Neuronal stem cell (in vitro differentiated cells): Measurements from ENCODE around the gene C10orf71.

Experiments
- DNase-seq: peaks from one replicate; pipeline ENCODE4 v3.0.0-alpha.2; 2013; ENCODE audit warnings: low spot score
- H2AFZ ChIP-seq: one replicate; pipeline ENCODE4 v1.6.1; 2013; ENCODE audit warnings: mild to moderate bottlenecking, low read length, inconsistent platforms
- H2AK5ac ChIP-seq: 2 replicates; pipeline ENCODE4 v1.6.1; 2013; ENCODE audit warnings: low read depth, mild to moderate bottlenecking, inconsistent platforms, low read length, moderate library complexity, mixed read lengths
- H2BK120ac ChIP-seq: 2 replicates; pipeline ENCODE4 v1.6.1; 2013; ENCODE audit warnings: low read depth, mild to moderate bottlenecking, inconsistent platforms, low read length, moderate library complexity, mixed read lengths
- H2BK12ac ChIP-seq: one replicate; pipeline ENCODE4 v1.6.1; 2013; ENCODE audit warnings: low read length, inconsistent platforms
- H2BK15ac ChIP-seq: 2 replicates; pipeline ENCODE4 v1.6.1; 2013; ENCODE audit warnings: mild to moderate bottlenecking, low read length, inconsistent platforms, mixed read lengths
- H2BK5ac ChIP-seq: one replicate; pipeline ENCODE4 v1.6.1; 2013; ENCODE audit warnings: inconsistent platforms, mild to moderate bottlenecking, low read length, moderate library complexity
- H3K14ac ChIP-seq: one replicate; pipeline ENCODE4 v1.6.1; 2013; ENCODE audit warnings: low read length, inconsistent platforms
- H3K18ac ChIP-seq: 2 replicates; pipeline ENCODE4 v1.6.1; 2013; ENCODE audit warnings: low read length, inconsistent platforms
- H3K23ac ChIP-seq: 2 replicates; pipeline ENCODE4 v1.6.1; 2013; ENCODE audit warnings: low read depth, mild to moderate bottlenecking, mixed read lengths, low read length, inconsistent platforms; ENCODE audit not compliant: poor library complexity
- H3K27ac ChIP-seq: replicated peaks from 3 replicates; pipeline ENCODE4 v1.5.1; 2013; ENCODE audit warnings: low read length, inconsistent platforms
- H3K27me3 ChIP-seq, 3 experiments: 2 replicates each; pipeline ENCODE4 v1.6.1; 2013; ENCODE audit warnings: low read length in 3 of 3, mild to moderate bottlenecking in 2 of 3, inconsistent platforms in 1 of 3, low read depth in 1 of 3, mixed read lengths in 1 of 3, moderate library complexity in 1 of 3; ENCODE audit not compliant: control insufficient read depth in 3 of 3, insufficient read depth in 3 of 3
- H3K36me3 ChIP-seq, 2 donors: replicated peaks in 1 of 2; 2 replicates each; pipeline ENCODE4 v1.6.1; 2013; ENCODE audit warnings: low read length in 2 of 2; ENCODE audit not compliant: control insufficient read depth in 2 of 2, insufficient read depth in 2 of 2
- H3K4ac ChIP-seq: 2 replicates; pipeline ENCODE4 v1.6.1; 2013; ENCODE audit warnings: inconsistent platforms, mild to moderate bottlenecking, low read length, moderate library complexity
- H3K4me1 ChIP-seq, 2 donors: 1 replicate in 1 of 2; 2 replicates in 1 of 2; pipeline ENCODE4 v1.6.1; 2013; ENCODE audit warnings: low read length in 2 of 2, low read depth in 1 of 2; ENCODE audit not compliant: control insufficient read depth in 2 of 2, insufficient read depth in 1 of 2
- H3K4me2 ChIP-seq: one replicate; pipeline ENCODE4 v1.6.1; 2013; ENCODE audit warnings: mild to moderate bottlenecking, low read length, inconsistent platforms; ENCODE audit not compliant: insufficient read depth, poor library complexity, severe bottlenecking
- H3K4me3 ChIP-seq, 2 donors: 2 replicates each; pipeline ENCODE4 v1.5.1; 2013; ENCODE audit warnings: low read length in 2 of 2, mild to moderate bottlenecking in 2 of 2, inconsistent platforms in 1 of 2, moderate library complexity in 1 of 2
- H3K79me1 ChIP-seq: one replicate; pipeline ENCODE4 v1.6.1; 2013; ENCODE audit warnings: low read depth, mild to moderate bottlenecking, inconsistent platforms, low read length, moderate library complexity
- H3K9ac ChIP-seq: one replicate; pipeline ENCODE4 v1.6.1; 2013; ENCODE audit warnings: mild to moderate bottlenecking, low read depth, low read length, inconsistent platforms; ENCODE audit not compliant: poor library complexity
- H3K9me3 ChIP-seq, 2 donors: replicated peaks in 1 of 2; 2 replicates each; pipeline versions ENCODE3 to v1.6.1; 2013; ENCODE audit warnings: low read length in 2 of 2, mild to moderate bottlenecking in 2 of 2, inconsistent platforms in 1 of 2, low read depth in 1 of 2, mixed read lengths in 1 of 2, moderate library complexity in 1 of 2; ENCODE audit not compliant: control insufficient read depth in 2 of 2, insufficient read depth in 1 of 2
- H4K8ac ChIP-seq: one replicate; pipeline ENCODE4 v1.6.1; 2013; ENCODE audit warnings: low read depth, mild to moderate bottlenecking, inconsistent platforms, low read length, moderate library complexity
- H4K91ac ChIP-seq: one replicate; pipeline ENCODE4 v1.6.1; 2013; ENCODE audit warnings: low read length, low read depth, mild to moderate bottlenecking, inconsistent platforms; ENCODE audit not compliant: poor library complexity
- WGBS, 2 donors: extraction: QIAGEN DNeasy Blood & Tissue Kit; methylation state at CpG; one replicate each; pipeline ENCODE4 v1.1.7; 2013; ENCODE audit warnings: missing lambda C conversion rate in 2 of 2, mixed read lengths in 1 of 2; ENCODE audit not compliant: insufficient read length in 2 of 2, insufficient replicate concordance in 1 of 2; ENCODE audit errors: extremely low coverage in 2 of 2; 5-methylcytosine and 5-hydroxymethylcytosine counted together

C10orf71 gene

DNA sequence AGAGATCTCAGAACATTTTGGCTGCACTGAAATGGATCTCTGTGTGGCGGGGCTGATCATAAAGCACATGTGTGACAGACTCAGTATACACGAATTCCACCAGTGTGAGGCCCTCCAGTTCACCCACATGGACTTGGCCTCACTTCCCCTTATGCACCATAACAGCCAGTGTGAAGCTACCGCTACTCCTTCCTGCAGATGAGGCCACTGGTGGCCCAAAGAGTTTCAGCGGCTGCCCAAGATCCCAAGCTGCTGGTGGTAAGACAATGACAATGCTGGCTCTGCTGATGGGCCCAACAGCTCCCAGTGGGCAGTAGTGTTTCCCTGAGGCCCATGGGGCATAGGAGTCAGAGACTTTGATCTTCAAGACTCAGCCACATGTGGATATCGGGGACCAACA lies 21.0 kb upstream of the C10orf71 start:
- peaks cover 0 to 13% of the 10 kb centered on the region in 2 donors for H3K4me1 ChIP-seq
- H3K4ac ChIP-seq = no peak overlapping the region
- no peak overlapping the region for H2AFZ ChIP-seq
- no peak overlapping the region for H2BK120ac ChIP-seq
- no peaks in the 10 kb centered on the region for H3K9me3 ChIP-seq
- H2BK15ac ChIP-seq = no peak overlapping the region
- H3K14ac ChIP-seq = no peak overlapping the region
- no peak overlapping the region for H2BK12ac ChIP-seq
- H2AK5ac ChIP-seq = no peak overlapping the region
- no peak overlapping the region for H4K8ac ChIP-seq
- H3K4me3 ChIP-seq = no peak overlapping the region
- H3K27me3 ChIP-seq = peaks cover 0 to 6% (median 0%) of the 10 kb centered on the region in 3 experiments
- DNase-seq = no peak
- no peak overlapping the region for H2BK5ac ChIP-seq
- no peaks in the 10 kb centered on the region for H3K79me1 ChIP-seq
- H3K4me2 ChIP-seq = no peak overlapping the region
- no peak overlapping the region for H4K91ac ChIP-seq
- no peak overlapping the region for H3K18ac ChIP-seq
- no peak overlapping the region for H3K9ac ChIP-seq
- H3K23ac ChIP-seq = no peak overlapping the region
- no CpG with 5 or more reads among the region's 5 CpGs for WGBS, 2 donors
- no peak overlapping the region for H3K27ac ChIP-seq
- H3K36me3 ChIP-seq = no peaks in the 10 kb centered on the region

DNA sequence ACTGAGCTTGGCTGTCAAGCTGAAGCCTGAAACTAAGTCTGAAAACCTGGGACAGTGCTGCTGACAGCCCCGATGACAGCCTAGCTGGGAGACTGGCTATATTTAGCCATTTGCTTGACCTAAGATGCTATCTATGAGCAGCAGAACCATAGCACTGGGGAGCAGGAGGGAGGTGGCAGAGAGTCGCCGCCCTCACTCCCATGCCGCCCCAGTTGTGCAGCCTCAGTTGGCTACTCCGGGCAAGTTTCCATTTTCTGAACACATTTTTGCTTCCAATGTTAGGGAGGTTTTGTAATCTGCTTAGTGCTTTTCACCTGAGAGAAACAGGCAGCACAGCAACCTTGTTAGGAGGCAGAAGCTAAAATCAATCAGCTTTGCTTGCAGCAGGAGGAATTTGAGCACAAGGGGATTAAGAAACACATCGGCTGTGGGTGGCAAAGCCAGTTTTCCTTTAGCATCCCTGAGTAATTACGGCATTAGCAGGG lies 20.4 kb upstream of the C10orf71 start:
- no peak overlapping the region for H2AFZ ChIP-seq
- no peaks in the 10 kb centered on the region for H3K36me3 ChIP-seq
- no peak overlapping the region for H3K9ac ChIP-seq
- no CpG with 5 or more reads among the region's 7 CpGs for WGBS, 2 donors
- H3K4me3 ChIP-seq = no peak overlapping the region
- no peak overlapping the region for H2BK120ac ChIP-seq
- no peak overlapping the region for H3K23ac ChIP-seq
- no peak overlapping the region for H4K8ac ChIP-seq
- peak; percentile 30 for DNase-seq
- peaks cover 0 to 13% of the 10 kb centered on the region in 2 donors for H3K4me1 ChIP-seq
- no peaks in the 10 kb centered on the region for H3K79me1 ChIP-seq
- H4K91ac ChIP-seq = no peak overlapping the region
- no peak overlapping the region for H2BK12ac ChIP-seq
- no peak overlapping the region for H2BK15ac ChIP-seq
- H3K14ac ChIP-seq = no peak overlapping the region
- no peak overlapping the region for H2AK5ac ChIP-seq
- no peak overlapping the region for H3K18ac ChIP-seq
- H2BK5ac ChIP-seq = no peak overlapping the region
- no peak overlapping the region for H3K27ac ChIP-seq
- H3K9me3 ChIP-seq = no peaks in the 10 kb centered on the region
- H3K27me3 ChIP-seq = peaks cover 0 to 6% (median 0%) of the 10 kb centered on the region in 3 experiments
- H3K4me2 ChIP-seq = no peak overlapping the region
- H3K4ac ChIP-seq = no peak overlapping the region

DNA sequence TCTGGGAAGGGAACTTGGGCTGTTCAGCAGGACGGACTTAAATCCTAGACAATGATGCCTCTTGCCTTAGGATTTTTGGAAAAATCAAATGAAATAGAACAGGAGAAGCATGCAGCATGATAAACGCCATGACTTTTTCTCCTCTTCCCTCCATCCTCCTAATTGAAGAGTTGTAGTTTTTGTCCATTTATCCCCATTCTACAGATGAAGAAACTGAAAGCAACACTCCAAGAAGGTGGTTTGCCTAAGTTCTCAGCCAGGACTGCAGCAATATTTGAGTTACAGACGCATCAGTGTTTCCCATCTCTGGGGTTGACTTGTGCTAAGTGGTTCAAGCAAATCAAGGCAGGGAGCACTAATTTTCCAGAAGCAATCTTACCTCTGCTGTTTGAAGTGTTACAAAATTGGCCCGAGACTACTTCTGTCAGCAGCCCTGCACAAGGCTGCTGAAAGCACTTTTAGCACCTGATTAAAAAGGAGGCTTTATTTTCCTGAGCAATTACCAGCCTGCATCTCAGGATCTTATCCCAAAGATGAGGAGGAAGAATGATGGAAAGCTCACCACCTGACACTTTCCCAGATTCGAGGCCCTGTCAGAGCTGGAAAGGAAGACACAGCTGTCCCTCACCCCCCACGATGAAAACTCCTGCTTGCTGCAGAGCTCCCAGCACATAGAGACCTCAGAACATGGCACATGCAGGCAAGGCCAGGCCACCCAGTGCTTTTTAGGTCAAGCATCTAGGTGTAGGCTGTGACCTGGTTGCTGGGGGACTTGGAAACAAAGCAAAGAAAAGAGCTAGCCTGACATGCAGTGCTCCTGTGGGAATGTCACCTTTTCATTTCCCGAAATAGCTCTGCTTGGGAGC lies 19.7 kb upstream of the C10orf71 start:
- H2AFZ ChIP-seq = no peak overlapping the region
- no peak overlapping the region for H2BK5ac ChIP-seq
- WGBS, 2 donors = no CpG with 5 or more reads among the region's 7 CpGs
- no peak overlapping the region for H3K23ac ChIP-seq
- no peak overlapping the region for H3K9ac ChIP-seq
- no peak overlapping the region for H3K4me2 ChIP-seq
- peaks cover 0 to 6% (median 0%) of the 10 kb centered on the region in 3 experiments for H3K27me3 ChIP-seq
- no peaks in the 10 kb centered on the region for H3K36me3 ChIP-seq
- H4K91ac ChIP-seq = no peak overlapping the region
- no peak overlapping the region for H3K4me3 ChIP-seq
- H2BK120ac ChIP-seq = no peak overlapping the region
- no peak overlapping the region for H2BK12ac ChIP-seq
- no peak overlapping the region for H3K14ac ChIP-seq
- no peak overlapping the region for H4K8ac ChIP-seq
- H3K4me1 ChIP-seq = peaks cover 0 to 13% of the 10 kb centered on the region in 2 donors
- no peaks in the 10 kb centered on the region for H3K79me1 ChIP-seq
- H2BK15ac ChIP-seq = no peak overlapping the region
- H3K27ac ChIP-seq = no peak overlapping the region
- peak overlapping the region; percentile 34 for H3K18ac ChIP-seq
- no peak overlapping the region for H2AK5ac ChIP-seq
- H3K9me3 ChIP-seq = no peaks in the 10 kb centered on the region
- H3K4ac ChIP-seq = no peak overlapping the region
- DNase-seq = no peak

DNA sequence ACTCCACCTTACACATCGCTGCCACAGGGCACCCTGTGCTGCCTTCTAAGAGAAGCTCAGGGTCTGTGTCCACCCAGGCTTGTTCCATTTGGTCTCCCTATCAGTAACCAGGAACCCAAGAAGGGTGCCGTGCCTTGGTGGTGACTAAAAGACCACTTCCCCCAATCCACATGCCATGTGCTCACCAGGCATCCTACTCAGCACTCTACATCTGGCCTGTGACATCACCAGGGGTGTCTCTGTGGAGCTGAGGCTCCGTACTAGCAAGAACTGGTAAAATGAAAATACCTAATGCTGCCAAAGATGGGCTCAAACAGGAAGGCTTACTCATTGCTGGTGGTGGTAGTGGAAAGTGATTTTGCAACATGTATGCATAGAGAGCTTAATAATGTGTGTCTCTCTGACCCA lies 19.0 kb upstream of the C10orf71 start:
- Histone ChIP-seq H2BK5ac (no peak overlapping the region), H3K4me2 (no peak overlapping the region), H3K23ac (no peak overlapping the region), H3K9ac (no peak overlapping the region), H2AFZ (no peak overlapping the region), H3K4ac (no peak overlapping the region), H3K4me1 (peaks cover 0 to 13% of the 10 kb centered on the region in 2 donors), H4K91ac (no peak overlapping the region), H3K9me3 (no peaks in the 10 kb centered on the region), H3K27ac (no peak overlapping the region), H3K18ac (no peak overlapping the region), H2BK12ac (no peak overlapping the region), H3K14ac (no peak overlapping the region), H4K8ac (no peak overlapping the region), H2BK120ac (no peak overlapping the region), H3K4me3 (peak overlapping the region in 1 of 2 donors; percentile 13), H3K36me3 (no peaks in the 10 kb centered on the region), H3K27me3 (peaks cover 0 to 5% (median 0%) of the 10 kb centered on the region in 3 experiments), H2AK5ac (no peak overlapping the region), H3K79me1 (no peaks in the 10 kb centered on the region), H2BK15ac (no peak overlapping the region)
- no CpG with 5 or more reads among the region's 3 CpGs for WGBS, 2 donors
- DNase-seq = no peak
